HepG2 (cell line): ENCODE data around the gene SYNJ2. TPM values are rescaled to one million over a fixed set of nuclear protein-coding genes. Genes with fewer than 3 reads are reported as not detected.

ENCODE experiments used
- ARHGAP35 ChIP-seq: sonication (generic); formaldehyde crosslinking; IDR thresholded peaks from 2 replicates; pipeline ENCODE4 v1.9.0; 2022; ENCODE audit warnings: mild to moderate bottlenecking, inconsistent platforms, moderate library complexity, missing genetic modification reagents, borderline replicate concordance
- ATM ChIP-seq: fragments of 450-650 bp; IDR thresholded peaks from 2 replicates; pipeline ENCODE4 v1.7.1; 2017; ENCODE audit warnings: mild to moderate bottlenecking, borderline replicate concordance
- BRCA1 ChIP-seq: sonication (generic); formaldehyde crosslinking; IDR thresholded peaks from 2 replicates; pipeline ENCODE4 v1.4.0; 2020; ENCODE audit warnings: missing genetic modification reagents
- EP300 ChIP-seq, 3 experiments: sonication (generic) in 1 of 3; formaldehyde crosslinking in 1 of 3; IDR thresholded peaks; 2 replicates each; pipeline versions ENCODE4 v1.5.1 to v1.6.1; 2011 to 2020; ENCODE audit warnings: low read depth in 2 of 3, low read length in 2 of 3, borderline replicate concordance in 1 of 3, improper control_type of control experiment in 1 of 3, mild to moderate bottlenecking in 1 of 3, missing genetic modification reagents in 1 of 3, moderate library complexity in 1 of 3
- HNRNPK ChIP-seq: fragments of 200-400 bp; formaldehyde crosslinking; IDR thresholded peaks from 2 replicates; pipeline ENCODE4 v1.6.1; 2018; ENCODE audit warnings: low read length, low read depth, moderate library complexity, mild to moderate bottlenecking; ENCODE audit not compliant: poor library complexity, severe bottlenecking
- RBM39 ChIP-seq: fragments of 200-400 bp; formaldehyde crosslinking; IDR thresholded peaks from one replicate; pipeline ENCODE4 v1.6.1; 2018; ENCODE audit warnings: antibody characterized with exemption, mild to moderate bottlenecking, low read depth, low read length; ENCODE audit not compliant: poor library complexity, severe bottlenecking
- SKI ChIP-seq: fragments of 450-650 bp; IDR thresholded peaks from one replicate; pipeline ENCODE4 v1.6.1; 2018; ENCODE audit warnings: mild to moderate bottlenecking; ENCODE audit not compliant: partially characterized antibody
- SRSF4 ChIP-seq: fragments of 200-400 bp; formaldehyde crosslinking; IDR thresholded peaks from one replicate; pipeline ENCODE4 v1.6.1; 2018; ENCODE audit warnings: mild to moderate bottlenecking, low read depth, low read length, moderate library complexity; ENCODE audit not compliant: poor library complexity, severe bottlenecking
- THAP11 ChIP-seq: IDR thresholded peaks from 2 replicates; pipeline ENCODE4 v1.6.1; 2016; ENCODE audit warnings: missing biosample characterization, missing genetic modification reagents
- ZNF274 ChIP-seq: sonication (generic); formaldehyde crosslinking; IDR thresholded peaks from 2 replicates; pipeline ENCODE4 v1.5.1; 2020; ENCODE audit warnings: mild to moderate bottlenecking, missing genetic modification reagents
- ZNF282 ChIP-seq: fragments of 450-650 bp; IDR thresholded peaks from 2 replicates; pipeline ENCODE4 v1.6.1; 2018; ENCODE audit not compliant: partially characterized antibody
- ZNF570 ChIP-seq: sonication (generic); formaldehyde crosslinking; IDR thresholded peaks from 2 replicates; pipeline ENCODE4 v1.4.0; 2020; ENCODE audit warnings: mild to moderate bottlenecking, missing genetic modification reagents, borderline replicate concordance
- ZNF775 ChIP-seq: sonication (generic); formaldehyde crosslinking; IDR thresholded peaks from 2 replicates; pipeline ENCODE4 v1.4.0; 2020; ENCODE audit warnings: missing genetic modification reagents, mild to moderate bottlenecking, moderate library complexity, borderline replicate concordance
- polyA plus RNA-seq, 8 experiments: library from polyadenylated mRNA; depleted of rRNA in 3 of 8; stranded (reverse) in 7 of 8; unstranded in 1 of 8; fragments of >200 nt; fragmentation: Illumina TruSeq in 4 of 8; extraction: Trizol in 4 of 8; gene quantifications; 2 replicates each; pipeline versions ENCODE4 v1.2.1 to v1.2.3, GENCODE V29; 2011 to 2016; ENCODE audit warnings: low read depth in 4 of 8, missing spikeins in 1 of 8, mixed read lengths in 1 of 8; ENCODE audit not compliant: insufficient read depth in 1 of 8
- total RNA-seq, 5 experiments: library from RNA; depleted of rRNA; stranded (reverse); fragments of >200 nt; fragmentation: Illumina TruSeq; extraction: Trizol; gene quantifications; 2 replicates each; pipeline ENCODE4 v1.2.3, GENCODE V29; 2016; ENCODE audit warnings: low read depth in 1 of 5
- TF ChIP-seq, protein P1 (sequence below): sonication (generic); formaldehyde crosslinking; IDR thresholded peaks from 2 replicates; pipeline ENCODE4 v1.4.0; 2020; ENCODE audit warnings: missing genetic modification reagents
- TF ChIP-seq, protein P2 (sequence below): sonication (generic); formaldehyde crosslinking; IDR thresholded peaks from 2 replicates; pipeline ENCODE4 v1.4.0; 2020; ENCODE audit warnings: low read depth, mild to moderate bottlenecking, missing genetic modification reagents
- TF ChIP-seq, protein P3 (sequence below): sonication (generic); formaldehyde crosslinking; IDR thresholded peaks from 2 replicates; pipeline ENCODE4 v1.8.1; 2023; ENCODE audit warnings: missing genetic modification reagents, inconsistent platforms, borderline replicate concordance
- TF ChIP-seq, protein P4 (sequence below): sonication (generic); formaldehyde crosslinking; IDR thresholded peaks from 2 replicates; pipeline ENCODE4 v1.5.1; 2020; ENCODE audit warnings: mild to moderate bottlenecking, missing genetic modification reagents, moderate library complexity

SYNJ2 gene
- total and polyA plus RNA-seq, 2 of the 13 experiments (the other 11 are each of a cell fraction or from before 2014, with no cell fraction given), result 39.1 to 57.6 TPM

DNA sequence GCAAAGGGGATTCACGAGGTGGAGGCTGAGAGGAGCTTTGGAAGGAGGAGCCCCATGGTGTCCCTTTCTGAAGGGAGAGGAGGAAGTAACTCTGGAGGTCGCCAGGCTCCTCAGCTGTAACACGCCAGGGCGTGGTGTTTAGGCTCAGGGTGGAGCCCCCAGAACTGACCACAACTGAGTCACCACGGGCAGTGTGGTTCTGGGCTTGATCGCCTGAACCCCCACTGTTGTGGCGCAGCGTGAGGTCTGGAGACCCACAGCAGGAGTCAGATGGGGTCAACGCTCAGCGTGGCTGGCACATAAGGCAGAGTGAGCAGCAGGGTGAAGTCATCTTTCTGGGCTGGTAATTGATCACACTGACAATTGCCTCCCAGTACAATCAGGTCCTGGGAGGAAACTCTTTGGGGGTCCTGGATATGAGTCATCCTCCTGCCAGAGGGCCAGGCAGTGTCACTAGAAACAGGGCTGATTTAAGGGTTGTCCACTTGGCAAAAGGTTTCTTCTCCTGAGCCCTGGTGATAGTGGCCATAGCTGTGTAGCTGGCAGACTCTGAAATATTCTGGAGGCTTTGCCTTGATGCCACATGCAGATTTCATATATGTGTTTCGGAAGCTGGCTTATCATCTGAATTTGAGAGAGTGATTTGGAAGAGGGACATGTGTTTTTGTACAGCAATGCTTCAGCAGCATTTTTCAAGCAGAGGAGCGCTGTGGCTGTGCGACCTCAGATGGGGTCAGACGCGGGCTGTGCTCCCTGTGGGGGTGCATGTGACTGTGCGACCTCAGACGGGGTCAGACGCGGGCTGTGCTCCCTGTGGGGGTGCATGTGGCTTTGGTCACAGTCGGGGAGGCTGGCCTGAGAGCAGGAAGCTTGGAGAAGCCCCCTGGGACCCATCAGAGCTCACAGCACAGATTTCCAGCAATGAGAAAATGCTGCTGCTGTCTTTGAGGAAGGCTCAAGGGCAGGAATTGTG lies 50.0 kb downstream of the SYNJ2 start (continued):
- TF ChIP-seq, protein P1, sequence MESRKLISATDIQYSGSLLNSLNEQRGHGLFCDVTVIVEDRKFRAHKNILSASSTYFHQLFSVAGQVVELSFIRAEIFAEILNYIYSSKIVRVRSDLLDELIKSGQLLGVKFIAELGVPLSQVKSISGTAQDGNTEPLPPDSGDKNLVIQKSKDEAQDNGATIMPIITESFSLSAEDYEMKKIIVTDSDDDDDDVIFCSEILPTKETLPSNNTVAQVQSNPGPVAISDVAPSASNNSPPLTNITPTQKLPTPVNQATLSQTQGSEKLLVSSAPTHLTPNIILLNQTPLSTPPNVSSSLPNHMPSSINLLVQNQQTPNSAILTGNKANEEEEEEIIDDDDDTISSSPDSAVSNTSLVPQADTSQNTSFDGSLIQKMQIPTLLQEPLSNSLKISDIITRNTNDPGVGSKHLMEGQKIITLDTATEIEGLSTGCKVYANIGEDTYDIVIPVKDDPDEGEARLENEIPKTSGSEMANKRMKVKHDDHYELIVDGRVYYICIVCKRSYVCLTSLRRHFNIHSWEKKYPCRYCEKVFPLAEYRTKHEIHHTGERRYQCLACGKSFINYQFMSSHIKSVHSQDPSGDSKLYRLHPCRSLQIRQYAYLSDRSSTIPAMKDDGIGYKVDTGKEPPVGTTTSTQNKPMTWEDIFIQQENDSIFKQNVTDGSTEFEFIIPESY (CRISPR knock-in tag), result peak; percentile 69
- TF ChIP-seq HNRNPK (no peak), EP300 (IDR thresholded peaks at IDR 0.05; ENCODE audit: low read depth in 2 of 2, low read length in 2 of 2) (no peak), EP300 (CRISPR knock-in tag; IDR thresholded peaks at IDR 0.05; ENCODE audit: borderline replicate concordance) (no peak), ZNF775 (CRISPR knock-in tag) (no peak), ZNF282 (no peak), ARHGAP35 (CRISPR knock-in tag) (no peak), SRSF4 (no peak), RBM39 (no peak), BRCA1 (no peak), THAP11 (CRISPR knock-in tag) (no peak), ATM (no peak), SKI (no peak), ZNF570 (CRISPR knock-in tag) (no peak), ZNF274 (CRISPR knock-in tag) (no peak)
- TF ChIP-seq, protein P2, sequence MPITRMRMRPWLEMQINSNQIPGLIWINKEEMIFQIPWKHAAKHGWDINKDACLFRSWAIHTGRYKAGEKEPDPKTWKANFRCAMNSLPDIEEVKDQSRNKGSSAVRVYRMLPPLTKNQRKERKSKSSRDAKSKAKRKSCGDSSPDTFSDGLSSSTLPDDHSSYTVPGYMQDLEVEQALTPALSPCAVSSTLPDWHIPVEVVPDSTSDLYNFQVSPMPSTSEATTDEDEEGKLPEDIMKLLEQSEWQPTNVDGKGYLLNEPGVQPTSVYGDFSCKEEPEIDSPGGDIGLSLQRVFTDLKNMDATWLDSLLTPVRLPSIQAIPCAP (CRISPR knock-in tag), result no peak
- TF ChIP-seq, protein P3, sequence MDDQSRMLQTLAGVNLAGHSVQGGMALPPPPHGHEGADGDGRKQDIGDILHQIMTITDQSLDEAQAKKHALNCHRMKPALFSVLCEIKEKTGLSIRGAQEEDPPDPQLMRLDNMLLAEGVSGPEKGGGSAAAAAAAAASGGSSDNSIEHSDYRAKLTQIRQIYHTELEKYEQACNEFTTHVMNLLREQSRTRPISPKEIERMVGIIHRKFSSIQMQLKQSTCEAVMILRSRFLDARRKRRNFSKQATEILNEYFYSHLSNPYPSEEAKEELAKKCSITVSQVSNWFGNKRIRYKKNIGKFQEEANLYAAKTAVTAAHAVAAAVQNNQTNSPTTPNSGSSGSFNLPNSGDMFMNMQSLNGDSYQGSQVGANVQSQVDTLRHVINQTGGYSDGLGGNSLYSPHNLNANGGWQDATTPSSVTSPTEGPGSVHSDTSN (CRISPR knock-in tag), result no peak
- TF ChIP-seq, protein P4, sequence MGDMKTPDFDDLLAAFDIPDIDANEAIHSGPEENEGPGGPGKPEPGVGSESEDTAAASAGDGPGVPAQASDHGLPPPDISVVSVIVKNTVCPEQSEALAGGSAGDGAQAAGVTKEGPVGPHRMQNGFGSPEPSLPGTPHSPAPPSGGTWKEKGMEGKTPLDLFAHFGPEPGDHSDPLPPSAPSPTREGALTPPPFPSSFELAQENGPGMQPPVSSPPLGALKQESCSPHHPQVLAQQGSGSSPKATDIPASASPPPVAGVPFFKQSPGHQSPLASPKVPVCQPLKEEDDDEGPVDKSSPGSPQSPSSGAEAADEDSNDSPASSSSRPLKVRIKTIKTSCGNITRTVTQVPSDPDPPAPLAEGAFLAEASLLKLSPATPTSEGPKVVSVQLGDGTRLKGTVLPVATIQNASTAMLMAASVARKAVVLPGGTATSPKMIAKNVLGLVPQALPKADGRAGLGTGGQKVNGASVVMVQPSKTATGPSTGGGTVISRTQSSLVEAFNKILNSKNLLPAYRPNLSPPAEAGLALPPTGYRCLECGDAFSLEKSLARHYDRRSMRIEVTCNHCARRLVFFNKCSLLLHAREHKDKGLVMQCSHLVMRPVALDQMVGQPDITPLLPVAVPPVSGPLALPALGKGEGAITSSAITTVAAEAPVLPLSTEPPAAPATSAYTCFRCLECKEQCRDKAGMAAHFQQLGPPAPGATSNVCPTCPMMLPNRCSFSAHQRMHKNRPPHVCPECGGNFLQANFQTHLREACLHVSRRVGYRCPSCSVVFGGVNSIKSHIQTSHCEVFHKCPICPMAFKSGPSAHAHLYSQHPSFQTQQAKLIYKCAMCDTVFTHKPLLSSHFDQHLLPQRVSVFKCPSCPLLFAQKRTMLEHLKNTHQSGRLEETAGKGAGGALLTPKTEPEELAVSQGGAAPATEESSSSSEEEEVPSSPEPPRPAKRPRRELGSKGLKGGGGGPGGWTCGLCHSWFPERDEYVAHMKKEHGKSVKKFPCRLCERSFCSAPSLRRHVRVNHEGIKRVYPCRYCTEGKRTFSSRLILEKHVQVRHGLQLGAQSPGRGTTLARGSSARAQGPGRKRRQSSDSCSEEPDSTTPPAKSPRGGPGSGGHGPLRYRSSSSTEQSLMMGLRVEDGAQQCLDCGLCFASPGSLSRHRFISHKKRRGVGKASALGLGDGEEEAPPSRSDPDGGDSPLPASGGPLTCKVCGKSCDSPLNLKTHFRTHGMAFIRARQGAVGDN (CRISPR knock-in tag), result peak; percentile 71
